ENCODE measurements around the gene SLC12A8. TPM values are rescaled to one million over a fixed set of nuclear protein-coding genes. Genes with fewer than 3 reads are reported as not detected.

The SLC12A8 gene
- total RNA-seq, 2 experiments from 2014 or later: 0.65 to 1.3 TPM

GRCh38 chr3:125232401-125232800, 19.9 kb upstream of the SLC12A8 start:
- H3K36me3 Mint-ChIP-seq (ENCODE audit: low read depth): peaks cover 54% of the 10 kb centered on the region
- CTCF ChIA-PET: no interaction called here

GRCh38 chr3:125231895-125232294, 19.3 kb upstream of the SLC12A8 start:
- Mint-ChIP-seq H3K9me3 (peaks cover 2% of the 10 kb centered on the region), H3K4me1 (peaks cover 13% of the 10 kb centered on the region), H3K27ac (no peak overlapping the region), H3K36me3 (ENCODE audit: low read depth) (peaks cover 52% of the 10 kb centered on the region), H3K4me3 (no peak overlapping the region), H3K27me3 (no peaks in the 10 kb centered on the region)
- DNase-seq: no peak
- ChIA-PET CTCF (no interaction called here), POLR2A (no interaction called here)

More at GRCh38 chr3:125232401-125232800, 19.9 kb upstream of the SLC12A8 start:
- no peak for DNase-seq
- Mint-ChIP-seq H3K27ac (no peak overlapping the region), H3K27me3 (no peaks in the 10 kb centered on the region), H3K4me3 (no peak overlapping the region), H3K9me3 (peaks cover 2% of the 10 kb centered on the region), H3K4me1 (peaks cover 13% of the 10 kb centered on the region)
- POLR2A ChIA-PET: no interaction called here

- DNase-seq: no peak
- H3K27ac Mint-ChIP-seq: no peak overlapping the region
- ChIA-PET CTCF (no interaction called here), POLR2A (no interaction called here)
- H3K27me3 Mint-ChIP-seq: no peaks in the 10 kb centered on the region
- H3K4me3 Mint-ChIP-seq: no peak overlapping the region
- peaks cover 33% of the 10 kb centered on the region for H3K36me3 Mint-ChIP-seq (ENCODE audit: low read depth)
- H3K4me1 Mint-ChIP-seq: peaks cover 13% of the 10 kb centered on the region
- no peaks in the 10 kb centered on the region for H3K9me3 Mint-ChIP-seq
Observed at GRCh38 chr3:125229707-125230106, 17.2 kb upstream of the SLC12A8 start.

- H3K4me1 Mint-ChIP-seq: peaks cover 13% of the 10 kb centered on the region
- H3K27ac Mint-ChIP-seq: no peak overlapping the region
- no peaks in the 10 kb centered on the region for H3K9me3 Mint-ChIP-seq
- POLR2A ChIA-PET: no interaction called here
- no peak overlapping the region for H3K4me3 Mint-ChIP-seq
- no peak for DNase-seq
- H3K27me3 Mint-ChIP-seq: no peaks in the 10 kb centered on the region
- CTCF ChIA-PET: no interaction called here
- peaks cover 33% of the 10 kb centered on the region for H3K36me3 Mint-ChIP-seq (ENCODE audit: low read depth)
Observed at GRCh38 chr3:125229168-125229567, 16.6 kb upstream of the SLC12A8 start.

- H3K36me3 Mint-ChIP-seq (ENCODE audit: low read depth): no peaks in the 10 kb centered on the region
- H3K27me3 Mint-ChIP-seq: no peaks in the 10 kb centered on the region
- POLR2A ChIA-PET: no interaction called here
- H3K27ac Mint-ChIP-seq: no peak overlapping the region
- H3K4me3 Mint-ChIP-seq: no peak overlapping the region
- no peak for DNase-seq
- peaks cover 14% of the 10 kb centered on the region for H3K4me1 Mint-ChIP-seq
- CTCF ChIA-PET: no interaction called here
- H3K9me3 Mint-ChIP-seq: no peaks in the 10 kb centered on the region
Observed at GRCh38 chr3:125221831-125222230, 9.3 kb upstream of the SLC12A8 start.

GRCh38 chr3:125220727-125221429, 8.3 kb upstream of the SLC12A8 start:
- ChIA-PET CTCF (interaction anchor here (0.6 kb wide), 1 partner anchor 581 kb away, joined by 4 read pairs; no protein-coding TSS in a partner anchor), POLR2A (no interaction called here)
- Mint-ChIP-seq H3K27me3 (no peaks in the 10 kb centered on the region), H3K27ac (no peak overlapping the region), H3K36me3 (ENCODE audit: low read depth) (no peaks in the 10 kb centered on the region), H3K4me3 (no peak overlapping the region), H3K4me1 (peaks cover 14% of the 10 kb centered on the region), H3K9me3 (no peaks in the 10 kb centered on the region)
- DNase-seq: no peak

GRCh38 chr3:125220183-125220582, 7.6 kb upstream of the SLC12A8 start:
- DNase-seq: no peak
- no peak overlapping the region for H3K27ac Mint-ChIP-seq
- no peaks in the 10 kb centered on the region for H3K36me3 Mint-ChIP-seq (ENCODE audit: low read depth)
- ChIA-PET POLR2A (no interaction called here), CTCF (no interaction called here)
- H3K4me3 Mint-ChIP-seq: no peak overlapping the region
- H3K27me3 Mint-ChIP-seq: no peaks in the 10 kb centered on the region
- no peaks in the 10 kb centered on the region for H3K9me3 Mint-ChIP-seq
- peaks cover 15% of the 10 kb centered on the region for H3K4me1 Mint-ChIP-seq

GRCh38 chr3:125219261-125219701, 6.7 kb upstream of the SLC12A8 start:
- DNase-seq: no peak
- CTCF ChIA-PET: no interaction called here

GRCh38 chr3:125214738-125215137, 2.2 kb upstream of the SLC12A8 start:
- Mint-ChIP-seq H3K36me3 (ENCODE audit: low read depth) (no peaks in the 10 kb centered on the region), H3K27me3 (peaks cover 43% of the 10 kb centered on the region), H3K9me3 (no peaks in the 10 kb centered on the region), H3K27ac (no peak overlapping the region), H3K4me1 (peaks cover 14% of the 10 kb centered on the region), H3K4me3 (no peak overlapping the region)
- no peak for DNase-seq
- CTCF ChIA-PET: interaction anchor here (0.6 kb wide), 1 partner anchor 163 kb away, joined by 3 read pairs; no protein-coding TSS in a partner anchor
- POLR2A ChIA-PET: no interaction called here

More at GRCh38 chr3:125219261-125219701, 6.7 kb upstream of the SLC12A8 start:
- Mint-ChIP-seq H3K27ac (no peak overlapping the region), H3K4me1 (peaks cover 24% of the 10 kb centered on the region), H3K4me3 (no peak overlapping the region), H3K9me3 (no peaks in the 10 kb centered on the region), H3K27me3 (peaks cover 6% of the 10 kb centered on the region), H3K36me3 (ENCODE audit: low read depth) (no peaks in the 10 kb centered on the region)
- POLR2A ChIA-PET: no interaction called here

- peaks cover 48% of the 10 kb centered on the region for H3K27me3 Mint-ChIP-seq
- no peak overlapping the region for H3K27ac Mint-ChIP-seq
- H3K4me3 Mint-ChIP-seq: no peak overlapping the region
- H3K9me3 Mint-ChIP-seq: no peaks in the 10 kb centered on the region
- ChIA-PET POLR2A (no interaction called here), CTCF (no interaction called here)
- no peak for DNase-seq
- peaks cover 14% of the 10 kb centered on the region for H3K4me1 Mint-ChIP-seq
- no peaks in the 10 kb centered on the region for H3K36me3 Mint-ChIP-seq (ENCODE audit: low read depth)
Observed at GRCh38 chr3:125213946-125214542, 1.5 kb upstream of the SLC12A8 start.

- H3K4me3 Mint-ChIP-seq: no peak overlapping the region
- CTCF ChIA-PET: no interaction called here
- DNase-seq: no peak
- H3K36me3 Mint-ChIP-seq (ENCODE audit: low read depth): no peaks in the 10 kb centered on the region
- no peak overlapping the region for H3K27ac Mint-ChIP-seq
- H3K4me1 Mint-ChIP-seq: peaks cover 14% of the 10 kb centered on the region
- POLR2A ChIA-PET: no interaction called here
- peaks cover 52% of the 10 kb centered on the region for H3K27me3 Mint-ChIP-seq
- H3K9me3 Mint-ChIP-seq: no peaks in the 10 kb centered on the region
Observed at GRCh38 chr3:125213364-125213755, 812 bp upstream of the SLC12A8 start.

GRCh38 chr3:125212091-125212508, 448 bp downstream of the SLC12A8 start:
- DNase-seq: no peak
- Mint-ChIP-seq H3K9me3 (no peaks in the 10 kb centered on the region), H3K4me1 (peaks cover 14% of the 10 kb centered on the region), H3K27ac (no peak overlapping the region), H3K4me3 (no peak overlapping the region), H3K36me3 (ENCODE audit: low read depth) (no peaks in the 10 kb centered on the region), H3K27me3 (peaks cover 58% of the 10 kb centered on the region)
- POLR2A ChIA-PET: no interaction called here
- CTCF ChIA-PET: no interaction called here

- peaks cover 14% of the 10 kb centered on the region for H3K4me1 Mint-ChIP-seq
- H3K36me3 Mint-ChIP-seq (ENCODE audit: low read depth): no peaks in the 10 kb centered on the region
- H3K27ac Mint-ChIP-seq: no peak overlapping the region
- ChIA-PET CTCF (no interaction called here), POLR2A (interaction anchor here (0.9 kb wide), 1 partner anchor 9 kb away, joined by 3 read pairs; no protein-coding TSS in a partner anchor)
- DNase-seq: no peak
- H3K27me3 Mint-ChIP-seq: peaks cover 58% of the 10 kb centered on the region
- H3K4me3 Mint-ChIP-seq: no peak overlapping the region
- H3K9me3 Mint-ChIP-seq: no peaks in the 10 kb centered on the region
Observed at GRCh38 chr3:125211523-125212090, 941 bp downstream of the SLC12A8 start.

Measured in activated CD4-positive, alpha-beta memory T cell treated with anti-CD3 and anti-CD28 coated beads, Interleukin-2, amount 10 ng/mL, durations not matched to agents 7 days and 5 days (primary cell).